IMR-90 (cell line): ENCODE results near the gene SH2D4B.

Experiments used
- MXI1 ChIP-seq: IDR thresholded peaks from 2 replicates; pipeline ENCODE4 v1.6.1; 2012; ENCODE audit warnings: low read depth, mild to moderate bottlenecking, low read length, moderate library complexity, borderline replicate concordance
- POLR2A ChIP-seq: IDR thresholded peaks from 2 replicates; pipeline ENCODE4 v1.6.1; 2012; ENCODE audit warnings: mild to moderate bottlenecking, low read depth, low read length
- TF ChIP-seq, protein P1 (sequence below): conservative IDR thresholded peaks from 2 replicates; pipeline ENCODE4 v1.5.1; 2012; ENCODE audit warnings: mild to moderate bottlenecking, low read depth, low read length, improper control_type of control experiment
- TF ChIP-seq, protein P2 (sequence below): fragments of 150-350 bp; IDR thresholded peaks from 2 replicates; pipeline ENCODE4 v1.6.1; 2017; ENCODE audit warnings: mild to moderate bottlenecking, antibody characterized with exemption, low read length, low read depth

DNA sequence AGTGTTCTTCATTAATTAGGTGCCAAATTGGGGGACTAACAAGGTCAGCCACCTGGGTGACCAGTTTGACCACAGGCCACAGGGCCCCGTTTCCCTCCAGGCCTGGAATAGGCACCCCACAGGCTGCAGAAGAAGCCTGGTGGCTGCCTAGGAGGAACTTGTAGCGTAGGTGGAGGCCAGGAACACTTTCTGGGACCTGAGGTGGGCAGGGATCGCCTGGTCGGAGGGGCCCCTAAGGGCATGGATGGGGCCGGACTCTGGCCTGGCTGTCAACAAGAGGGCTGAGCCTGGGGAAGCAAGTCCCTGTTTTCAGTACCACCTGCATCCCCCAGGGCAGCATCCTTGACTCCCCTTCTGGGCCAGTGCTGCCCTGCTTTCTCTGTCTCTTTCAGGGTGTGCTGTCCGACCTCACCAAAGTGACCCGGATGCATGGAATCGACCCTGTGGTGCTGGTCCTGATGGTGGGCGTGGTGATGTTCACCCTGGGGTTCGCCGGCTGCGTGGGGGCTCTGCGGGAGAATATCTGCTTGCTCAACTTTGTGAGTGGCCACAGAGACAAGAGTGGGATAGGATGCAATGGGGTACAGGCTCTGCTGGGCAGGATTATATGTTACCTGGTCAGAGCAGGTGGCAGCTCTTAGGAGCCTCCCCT is 30.7 kb upstream of the SH2D4B start:
- TF ChIP-seq, protein P1, sequence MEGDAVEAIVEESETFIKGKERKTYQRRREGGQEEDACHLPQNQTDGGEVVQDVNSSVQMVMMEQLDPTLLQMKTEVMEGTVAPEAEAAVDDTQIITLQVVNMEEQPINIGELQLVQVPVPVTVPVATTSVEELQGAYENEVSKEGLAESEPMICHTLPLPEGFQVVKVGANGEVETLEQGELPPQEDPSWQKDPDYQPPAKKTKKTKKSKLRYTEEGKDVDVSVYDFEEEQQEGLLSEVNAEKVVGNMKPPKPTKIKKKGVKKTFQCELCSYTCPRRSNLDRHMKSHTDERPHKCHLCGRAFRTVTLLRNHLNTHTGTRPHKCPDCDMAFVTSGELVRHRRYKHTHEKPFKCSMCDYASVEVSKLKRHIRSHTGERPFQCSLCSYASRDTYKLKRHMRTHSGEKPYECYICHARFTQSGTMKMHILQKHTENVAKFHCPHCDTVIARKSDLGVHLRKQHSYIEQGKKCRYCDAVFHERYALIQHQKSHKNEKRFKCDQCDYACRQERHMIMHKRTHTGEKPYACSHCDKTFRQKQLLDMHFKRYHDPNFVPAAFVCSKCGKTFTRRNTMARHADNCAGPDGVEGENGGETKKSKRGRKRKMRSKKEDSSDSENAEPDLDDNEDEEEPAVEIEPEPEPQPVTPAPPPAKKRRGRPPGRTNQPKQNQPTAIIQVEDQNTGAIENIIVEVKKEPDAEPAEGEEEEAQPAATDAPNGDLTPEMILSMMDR: no peak
- TF ChIP-seq POLR2A: no peak
- TF ChIP-seq, protein P2, sequence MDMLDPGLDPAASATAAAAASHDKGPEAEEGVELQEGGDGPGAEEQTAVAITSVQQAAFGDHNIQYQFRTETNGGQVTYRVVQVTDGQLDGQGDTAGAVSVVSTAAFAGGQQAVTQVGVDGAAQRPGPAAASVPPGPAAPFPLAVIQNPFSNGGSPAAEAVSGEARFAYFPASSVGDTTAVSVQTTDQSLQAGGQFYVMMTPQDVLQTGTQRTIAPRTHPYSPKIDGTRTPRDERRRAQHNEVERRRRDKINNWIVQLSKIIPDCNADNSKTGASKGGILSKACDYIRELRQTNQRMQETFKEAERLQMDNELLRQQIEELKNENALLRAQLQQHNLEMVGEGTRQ: no peak
- no peak for TF ChIP-seq MXI1
